Vagina (tissue), 2 donors: ENCODE data around the gene ZNF71.

Experiments
- CTCF ChIP-seq, 3 experiments: fragments of 450-650 bp in 2 of 3; fragments of 200-600 bp in 1 of 3; sonication (generic) in 1 of 3; IDR thresholded peaks; one replicate each; pipeline ENCODE4 v1.5.1; 2017 to 2019; ENCODE audit warnings: antibody characterized with exemption in 3 of 3, mild to moderate bottlenecking in 2 of 3, moderate library complexity in 2 of 3
- POLR2A ChIP-seq, 2 donors: fragments of 450-650 bp; IDR thresholded peaks; one replicate each; pipeline ENCODE4 v1.6.1; 2017; ENCODE audit warnings: antibody characterized with exemption in 2 of 2, mild to moderate bottlenecking in 2 of 2, moderate library complexity in 2 of 2
- POLR2AphosphoS5 ChIP-seq, 2 donors: sonication (generic); formaldehyde crosslinking; IDR thresholded peaks; one replicate each; pipeline ENCODE4 v1.9.0; 2017; ENCODE audit warnings: antibody characterized with exemption in 2 of 2, mild to moderate bottlenecking in 2 of 2, low read depth in 1 of 2; ENCODE audit not compliant: insufficient read depth in 1 of 2

GRCh38 chr19:56594446-56594782 lies 688 bp upstream of the ZNF71 start:
- no peak for TF ChIP-seq CTCF (IDR thresholded peaks at IDR 0.05)
- TF ChIP-seq POLR2AphosphoS5 (IDR thresholded peaks at IDR 0.05; ENCODE audit: insufficient read depth in 1 of 2, low read depth in 1 of 2), result no peak
- no peak for TF ChIP-seq POLR2A (IDR thresholded peaks at IDR 0.05)
